PC-3 (cell line): ENCODE measurements around the gene RER1.

Experiments used
- CTCF ChIP-seq: fragments of 300-600 bp; sonication (generic); conservative IDR thresholded peaks from 2 replicates; pipeline ENCODE4 v1.5.1; 2017; ENCODE audit warnings: antibody characterized with exemption, low read depth, mild to moderate bottlenecking, low read length
- EZH2phosphoT487 ChIP-seq: fragments of 300-600 bp; sonication (generic); IDR thresholded peaks from 2 replicates; pipeline ENCODE4 v1.6.1; 2018; ENCODE audit warnings: mild to moderate bottlenecking, antibody characterized with exemption, low read length, borderline replicate concordance

DNA sequence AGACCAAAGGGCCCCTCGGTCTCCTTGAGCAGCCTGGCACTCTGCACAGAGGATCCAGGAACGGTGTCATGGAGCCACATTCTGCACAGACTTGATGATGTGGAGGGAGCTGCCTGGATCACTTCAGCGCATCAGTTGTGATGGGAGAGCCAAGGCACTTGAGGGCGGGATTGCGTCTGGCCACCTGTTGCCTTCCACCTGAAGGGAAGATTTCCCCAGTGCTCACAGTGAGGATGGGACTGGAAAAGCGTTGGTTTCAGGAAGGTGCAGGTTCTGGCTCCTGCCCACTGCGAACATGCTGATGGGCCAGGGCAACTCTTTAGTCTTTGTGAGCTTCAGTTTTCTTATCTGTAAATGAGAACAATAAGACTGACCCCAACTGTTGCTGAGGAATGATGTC lies 2.6 kb downstream of the RER1 start:
- TF ChIP-seq CTCF (no peak), EZH2phosphoT487 (no peak)
